AG04450 (cell line): ENCODE results near the gene SCAF8. TPM values are rescaled to one million over a fixed set of nuclear protein-coding genes. Genes with fewer than 3 reads are reported as not detected.

ENCODE experiments used
- CTCF ChIA-PET: fragments of 300-600, 350-600 bp; formaldehyde crosslinking; extraction: SDS; loops from one replicate; lab custom pipeline; 2022; ENCODE audit warnings: antibody characterized with exemption, inconsistent platforms; lab: Charles Lee
- POLR2A ChIA-PET: fragments of 350-600 bp; formaldehyde crosslinking; extraction: SDS; loops from one replicate; lab custom pipeline; 2021; ENCODE audit warnings: antibody characterized with exemption, inconsistent platforms; lab: Yijun Ruan, JAX
- DNase-seq: peaks from one replicate; pipeline ENCODE4 v3.0.0-alpha.2; 2011; ENCODE audit warnings: low read depth, low spot score
- H3K27ac ChIP-seq: one replicate; pipeline ENCODE4 v1.5.1; 2012; ENCODE audit warnings: low read depth, low read length, control low read depth
- H3K27me3 ChIP-seq: one replicate; pipeline ENCODE4 v1.6.0; 2012; ENCODE audit warnings: low read length; ENCODE audit not compliant: control insufficient read depth, insufficient read depth
- H3K4me3 ChIP-seq: 2 replicates; pipeline ENCODE4 v1.5.1; 2011; ENCODE audit warnings: mild to moderate bottlenecking, low read depth, low read length, control low read depth
- H3K9me3 ChIP-seq: 2 replicates; pipeline ENCODE4 v1.5.1; 2012; ENCODE audit warnings: low read length; ENCODE audit not compliant: control insufficient read depth, insufficient read depth
- CTCF ChIP-seq: IDR thresholded peaks from 2 replicates; pipeline ENCODE4 v1.5.1; 2011; ENCODE audit warnings: low read depth, low read length, control low read depth, inconsistent platforms
- polyA plus RNA-seq: library from polyadenylated mRNA; depleted of rRNA; stranded (reverse); fragments of >200 nt; gene quantifications from 2 replicates; pipeline ENCODE4 v1.2.3, GENCODE V29; 2011

SCAF8 gene
- polyA plus RNA-seq, 1 experiment = 29.2 TPM

- no peaks in the 10 kb centered on the region for H3K27me3 ChIP-seq
- no peak overlapping the region for H3K4me3 ChIP-seq
- CTCF ChIA-PET = interaction anchor here (2.2 kb wide), 1 partner anchor 111 kb away, joined by 8 read pairs; no protein-coding TSS in a partner anchor
- no peak for DNase-seq
- no peak overlapping the region for H3K27ac ChIP-seq
- TF ChIP-seq CTCF = no peak
- H3K9me3 ChIP-seq = no peaks in the 10 kb centered on the region
- POLR2A ChIA-PET = no interaction called here
Observed at GRCh38 chr6:154786144-154786868, 53.1 kb downstream of the SCAF8 start.

GRCh38 chr6:154791556-154792317 is 58.5 kb downstream of the SCAF8 start:
- ChIA-PET CTCF (interaction anchor here (0.6 kb wide), 1 partner anchor 111 kb away, joined by 3 read pairs; no protein-coding TSS in a partner anchor), POLR2A (no interaction called here)
- H3K27me3 ChIP-seq = no peaks in the 10 kb centered on the region
- H3K9me3 ChIP-seq = no peaks in the 10 kb centered on the region
- DNase-seq = no peak
- no peak overlapping the region for H3K4me3 ChIP-seq
- no peak overlapping the region for H3K27ac ChIP-seq
- no peak for TF ChIP-seq CTCF

GRCh38 chr6:154792325-154792724 is 59.1 kb downstream of the SCAF8 start:
- POLR2A ChIA-PET = no interaction called here
- DNase-seq = no peak
- no peaks in the 10 kb centered on the region for H3K27me3 ChIP-seq
- no peaks in the 10 kb centered on the region for H3K9me3 ChIP-seq
- no peak overlapping the region for H3K27ac ChIP-seq
- no peak for TF ChIP-seq CTCF
- CTCF ChIA-PET = interaction anchor here (0.6 kb wide), 1 partner anchor 112 kb away, joined by 3 read pairs; no protein-coding TSS in a partner anchor
- H3K4me3 ChIP-seq = no peak overlapping the region

- H3K4me3 ChIP-seq = no peak overlapping the region
- POLR2A ChIA-PET = no interaction called here
- CTCF ChIA-PET = no interaction called here
- no peaks in the 10 kb centered on the region for H3K27me3 ChIP-seq
- TF ChIP-seq CTCF = no peak
- no peaks in the 10 kb centered on the region for H3K9me3 ChIP-seq
- no peak for DNase-seq
- no peak overlapping the region for H3K27ac ChIP-seq
Observed at GRCh38 chr6:154792761-154793160, 59.5 kb downstream of the SCAF8 start.

- ChIA-PET CTCF (interaction anchor here (2.7 kb wide), 1 partner anchor 121 kb away, joined by 11 read pairs; no protein-coding TSS in a partner anchor), POLR2A (no interaction called here)
- no peaks in the 10 kb centered on the region for H3K9me3 ChIP-seq
Observed at GRCh38 chr6:154796484-154796883, 63.3 kb downstream of the SCAF8 start.

More at GRCh38 chr6:154796484-154796883, 63.3 kb downstream of the SCAF8 start:
- no peak for TF ChIP-seq CTCF
- H3K4me3 ChIP-seq = no peak overlapping the region
- DNase-seq = no peak
- no peak overlapping the region for H3K27ac ChIP-seq
- H3K27me3 ChIP-seq = no peaks in the 10 kb centered on the region
